Keratinocyte (primary cell): ENCODE data around the gene SLC35G1. TPM values are rescaled to one million over a fixed set of nuclear protein-coding genes. Genes with fewer than 3 reads are reported as not detected.

Experiments
- DNase-seq: peaks from one replicate; pipeline ENCODE4 v3.0.0-alpha.2; 2011; ENCODE audit warnings: low read depth, missing footprints, low spot score
- FAIRE-seq: peaks from 2 replicates; lab custom pipeline; 2011; peaks lifted over from hg19 to GRCh38; lab: Jason Lieb, UNC
- H2AFZ ChIP-seq: 2 replicates; pipeline ENCODE4 v1.6.0; 2012; ENCODE audit warnings: low read length, control low read depth, inconsistent platforms; ENCODE audit not compliant: control insufficient read depth
- H3K27ac ChIP-seq: 2 replicates; pipeline ENCODE4 v1.5.1; 2011; ENCODE audit warnings: low read length; ENCODE audit not compliant: control insufficient read depth, insufficient read depth
- H3K27me3 ChIP-seq: 3 replicates; pipeline ENCODE4 v1.6.0; 2011; ENCODE audit warnings: low read length; ENCODE audit not compliant: control insufficient read depth, insufficient read depth; ENCODE audit errors: extremely low read depth
- H3K36me3 ChIP-seq, 2 experiments: 2 replicates in 1 of 2; 3 replicates in 1 of 2; pipeline ENCODE4 v1.5.1; 2011; ENCODE audit warnings: low read length in 2 of 2, mild to moderate bottlenecking in 1 of 2; ENCODE audit not compliant: control insufficient read depth in 2 of 2, insufficient read depth in 2 of 2; ENCODE audit errors: extremely low read depth in 1 of 2
- H3K4me1 ChIP-seq: 3 replicates; pipeline ENCODE4 v1.5.1; 2011; ENCODE audit warnings: low read length; ENCODE audit not compliant: control insufficient read depth, insufficient read depth; ENCODE audit errors: extremely low read depth
- H3K4me2 ChIP-seq: 3 replicates; pipeline ENCODE4 v1.6.0; 2011; ENCODE audit warnings: low read depth, low read length; ENCODE audit not compliant: control insufficient read depth, insufficient read depth; ENCODE audit errors: extremely low read depth
- H3K4me3 ChIP-seq, 3 experiments: fragments of 200-600 bp in 1 of 3; sonication (generic) in 1 of 3; 2 replicates in 2 of 3; 3 replicates in 1 of 3; pipeline ENCODE4 v1.5.1; 2011 to 2016; ENCODE audit warnings: low read length in 3 of 3, mild to moderate bottlenecking in 3 of 3, control low read depth in 2 of 3, inconsistent platforms in 1 of 3, low read depth in 1 of 3, mixed read lengths in 1 of 3, mixed run types in 1 of 3, moderate library complexity in 1 of 3; ENCODE audit not compliant: control insufficient read depth in 2 of 3, insufficient read depth in 2 of 3; ENCODE audit errors: extremely low read depth in 1 of 3
- H3K79me2 ChIP-seq: 2 replicates; pipeline ENCODE4 v1.6.0; 2012; ENCODE audit warnings: low read length; ENCODE audit not compliant: control insufficient read depth, insufficient read depth
- H3K9ac ChIP-seq: 3 replicates; pipeline ENCODE4 v1.6.0; 2011; ENCODE audit warnings: low read length; ENCODE audit not compliant: control insufficient read depth, insufficient read depth; ENCODE audit errors: extremely low read depth
- H3K9me1 ChIP-seq: 3 replicates; pipeline ENCODE4 v1.6.0; 2011; ENCODE audit warnings: low read length; ENCODE audit not compliant: control insufficient read depth, insufficient read depth; ENCODE audit errors: extremely low read depth
- H3K9me3 ChIP-seq: 2 replicates; pipeline ENCODE4 v1.5.1; 2012; ENCODE audit warnings: low read depth, low read length; ENCODE audit not compliant: control insufficient read depth
- H4K20me1 ChIP-seq: 3 replicates; pipeline ENCODE4 v1.6.0; 2011; ENCODE audit warnings: low read length; ENCODE audit not compliant: control insufficient read depth, insufficient read depth; ENCODE audit errors: extremely low read depth
- CTCF ChIP-seq, 3 experiments: IDR thresholded peaks in 1 of 3; conservative IDR thresholded peaks in 1 of 3; optimal IDR thresholded peaks in 1 of 3; 2 replicates in 2 of 3; 3 replicates in 1 of 3; pipeline versions ENCODE3 to v1.5.1; 2011; ENCODE audit warnings: low read length in 3 of 3, mild to moderate bottlenecking in 3 of 3, moderate library complexity in 2 of 3, control low read depth in 1 of 3, inconsistent platforms in 1 of 3; ENCODE audit not compliant: insufficient read depth in 2 of 3; ENCODE audit errors: extremely low read depth in 1 of 3
- EZH2 ChIP-seq: IDR thresholded peaks from one replicate; pipeline ENCODE4 v1.6.1; 2012; ENCODE audit warnings: inconsistent platforms, mild to moderate bottlenecking, low read length, moderate library complexity
- dilution Hi-C: fragments of 300-500 bp; cut with MboI; formaldehyde crosslinking; loops from one replicate; pipeline ENCODE4 v1.7.0; 2020; ENCODE audit warnings: low sequenced_read_pairs; ENCODE audit not compliant: extremely low pct_ligation_motif_present
- polyA plus RNA-seq, 5 experiments: library from polyadenylated mRNA; depleted of rRNA in 3 of 5; stranded (reverse) in 3 of 5; stranded (forward) in 1 of 5; unstranded in 1 of 5; fragments of >200 nt; gene quantifications; 1 replicate in 1 of 5; 2 replicates in 3 of 5; 3 replicates in 1 of 5; pipeline versions ENCODE4 v1.2.1 to v1.2.3, GENCODE V29; 2011 to 2012; ENCODE audit warnings: missing spikeins in 2 of 5, low read depth in 1 of 5, low replicate concordance in 1 of 5

Gene SLC35G1
- polyA plus RNA-seq, 1 donor (not counting 4 experiments of a cell fraction or from before 2014, with no cell fraction given): 5.9 TPM

- H3K79me2 ChIP-seq: no peaks in the 10 kb centered on the region
- FAIRE-seq: no peak
- H3K36me3 ChIP-seq: no peaks in the 10 kb centered on the region
- DNase-seq: no peak
- no peaks in the 10 kb centered on the region for H3K9me1 ChIP-seq
- no peaks in the 10 kb centered on the region for H4K20me1 ChIP-seq
- TF ChIP-seq CTCF (optimal IDR thresholded peaks at IDR 0.05 in 1 of 3, IDR thresholded peaks at IDR 0.05 in 1 of 3, conservative IDR thresholded peaks at IDR 0.05 in 1 of 3; ENCODE audit: extremely low read depth in 1 of 3, insufficient read depth in 2 of 3, low read length in 3 of 3): no peak
- TF ChIP-seq EZH2: no peak
- H3K9me3 ChIP-seq: no peaks in the 10 kb centered on the region
- H3K4me3 ChIP-seq: no peak overlapping the region
- peaks cover 6% of the 10 kb centered on the region for H3K4me1 ChIP-seq
- no peak overlapping the region for H2AFZ ChIP-seq
- dilution Hi-C loops: no loop called here
- H3K4me2 ChIP-seq: no peak overlapping the region
- no peak overlapping the region for H3K27ac ChIP-seq
- H3K9ac ChIP-seq: no peak overlapping the region
- H3K27me3 ChIP-seq: no peaks in the 10 kb centered on the region
These were observed 58.1 kb downstream of the SLC35G1 start for GRCh38 chr10:93951905-93952304.

Other genes with a start within 250 kb of the SLC35G1 start
- 5.2 to 12.8 TPM (median 6.2 TPM) in 3 replicates for gene FRA10AC1, start 191.4 kb upstream of the SLC35G1 start, polyA plus RNA-seq
- gene LGI1, start 136.0 kb upstream of the SLC35G1 start, polyA plus RNA-seq: not detected in 3 replicates
- gene PLCE1, start 100.0 kb downstream of the SLC35G1 start, polyA plus RNA-seq: 0.01 TPM in 2 of 3 replicates, not detected in the other